CD14-positive monocyte (primary cell): ENCODE data around the gene NAB1. TPM values are rescaled to one million over a fixed set of nuclear protein-coding genes. Genes with fewer than 3 reads are reported as not detected.

Source experiments
- DNase-seq, 3 donors: peaks; one replicate each; pipeline ENCODE4 v3.0.0-alpha.2; 2011 to 2022
- H2AFZ ChIP-seq: 2 replicates; pipeline ENCODE4 v1.6.0; 2012; ENCODE audit warnings: mild to moderate bottlenecking, low read depth, low read length, inconsistent platforms; ENCODE audit not compliant: insufficient read depth, poor library complexity, severe bottlenecking
- H3K27ac ChIP-seq, 2 donors: 1 replicate in 1 of 2; 2 replicates in 1 of 2; pipeline ENCODE4 v1.5.1; 2012 to 2013; ENCODE audit warnings: low read length in 2 of 2, control low read depth in 1 of 2, inconsistent platforms in 1 of 2, low read depth in 1 of 2, mild to moderate bottlenecking in 1 of 2
- H3K27me3 ChIP-seq, 2 donors: one replicate each; pipeline versions ENCODE4 v1.6.0 to v1.6.1; 2011 to 2013; ENCODE audit warnings: low read length in 2 of 2; ENCODE audit not compliant: control insufficient read depth in 2 of 2, insufficient read depth in 2 of 2
- H3K36me3 ChIP-seq, 2 donors: replicated peaks in 1 of 2; 1 replicate in 1 of 2; 2 replicates in 1 of 2; pipeline versions ENCODE4 v1.5.1 to v1.6.1; 2012 to 2013; ENCODE audit warnings: low read length in 2 of 2, control low read depth in 1 of 2, inconsistent platforms in 1 of 2, mild to moderate bottlenecking in 1 of 2; ENCODE audit not compliant: insufficient read depth in 2 of 2, control insufficient read depth in 1 of 2
- H3K4me1 ChIP-seq, 2 donors: 1 replicate in 1 of 2; 2 replicates in 1 of 2; pipeline versions ENCODE4 v1.5.1 to v1.6.1; 2012 to 2013; ENCODE audit warnings: low read length in 2 of 2, control low read depth in 1 of 2, inconsistent platforms in 1 of 2, mild to moderate bottlenecking in 1 of 2, moderate library complexity in 1 of 2; ENCODE audit not compliant: insufficient read depth in 2 of 2, control insufficient read depth in 1 of 2
- H3K4me2 ChIP-seq: replicated peaks from 2 replicates; pipeline ENCODE3; 2012; ENCODE audit warnings: low read length, moderate library complexity, mild to moderate bottlenecking; ENCODE audit not compliant: poor library complexity, severe bottlenecking; ENCODE audit errors: extremely low read depth
- H3K4me3 ChIP-seq, 3 experiments: fragments of 200-600 bp in 1 of 3; sonication (generic) in 1 of 3; replicated peaks in 1 of 3; 1 replicate in 2 of 3; 2 replicates in 1 of 3; pipeline ENCODE4 v1.5.1; 2011 to 2013; ENCODE audit warnings: low read length in 3 of 3, mild to moderate bottlenecking in 3 of 3, control low read depth in 2 of 3, low read depth in 2 of 3, inconsistent platforms in 1 of 3, moderate library complexity in 1 of 3
- H3K79me2 ChIP-seq: 2 replicates; pipeline ENCODE4 v1.6.0; 2012; ENCODE audit warnings: mild to moderate bottlenecking, control low read depth, inconsistent platforms, low read length, moderate library complexity; ENCODE audit not compliant: insufficient read depth
- H3K9ac ChIP-seq: 2 replicates; pipeline ENCODE4 v1.6.0; 2017; ENCODE audit warnings: low read length, mild to moderate bottlenecking; ENCODE audit not compliant: insufficient read depth, poor library complexity, severe bottlenecking
- H3K9me3 ChIP-seq, 2 donors: replicated peaks in 1 of 2; 1 replicate in 1 of 2; 2 replicates in 1 of 2; pipeline versions ENCODE4 v1.5.1 to v1.6.1; 2012 to 2013; ENCODE audit warnings: low read length in 2 of 2, control low read depth in 1 of 2; ENCODE audit not compliant: control insufficient read depth in 1 of 2, insufficient read depth in 1 of 2
- H4K20me1 ChIP-seq: 2 replicates; pipeline ENCODE4 v1.6.0; 2012; ENCODE audit warnings: mild to moderate bottlenecking, low read length, control low read depth, moderate library complexity; ENCODE audit not compliant: insufficient read depth
- H3K27ac Mint-ChIP-seq, 7 donors: one replicate each; pipeline ENCODE4 v1.8.0; 2020; ENCODE audit warnings: mild to moderate bottlenecking in 7 of 7, mixed read lengths in 7 of 7, moderate library complexity in 6 of 7, inconsistent platforms in 2 of 7
- H3K27me3 Mint-ChIP-seq, 3 donors: one replicate each; pipeline ENCODE4 v1.8.0; 2021 to 2022; ENCODE audit warnings: low read depth in 3 of 3, mild to moderate bottlenecking in 3 of 3, mixed read lengths in 3 of 3, moderate library complexity in 3 of 3, inconsistent platforms in 1 of 3
- H3K36me3 Mint-ChIP-seq, 2 donors: one replicate each; pipeline ENCODE4 v1.8.0; 2020; ENCODE audit warnings: mixed read lengths in 2 of 2, inconsistent platforms in 1 of 2, mild to moderate bottlenecking in 1 of 2
- H3K4me1 Mint-ChIP-seq: one replicate; pipeline ENCODE4 v1.8.0; 2020; ENCODE audit warnings: mild to moderate bottlenecking, mixed read lengths
- H3K4me3 Mint-ChIP-seq, 2 donors: one replicate each; pipeline ENCODE4 v1.8.0; 2020; ENCODE audit warnings: mild to moderate bottlenecking in 2 of 2, mixed read lengths in 2 of 2, moderate library complexity in 1 of 2
- H3K9me3 Mint-ChIP-seq, 7 donors: one replicate each; pipeline ENCODE4 v1.8.0; 2020 to 2022; ENCODE audit warnings: mixed read lengths in 7 of 7, mild to moderate bottlenecking in 6 of 7, moderate library complexity in 6 of 7, inconsistent platforms in 2 of 7
- CTCF ChIP-seq: fragments of 200-600 bp; IDR thresholded peaks from one replicate; pipeline ENCODE4 v1.8.0; 2022; ENCODE audit warnings: antibody characterized with exemption, mild to moderate bottlenecking
- WGBS: methylation state at CpG from one replicate; pipeline ENCODE4 v1.1.5; 2013; ENCODE audit warnings: missing lambda C conversion rate; ENCODE audit not compliant: insufficient coverage; 5-methylcytosine and 5-hydroxymethylcytosine counted together
- intact Hi-C, 2 donors: fragments of 100-400 bp; cut with micrococcal nuclease; formaldehyde crosslinking; loops; one replicate each; pipeline versions ENCODE4 v1.15.0 to v1.15.1; 2023
- polyA plus RNA-seq, 3 donors: library from polyadenylated mRNA; depleted of rRNA in 1 of 3; unstranded in 2 of 3; stranded (reverse) in 1 of 3; fragments of 300-500 nt in 2 of 3; fragments of >200 nt in 1 of 3; fragmentation: Illumina TruSeq in 2 of 3; gene quantifications; 1 replicate in 2 of 3; 2 replicates in 1 of 3; pipeline ENCODE4 v1.2.3, GENCODE V29; 2012 to 2021

NAB1 gene
- polyA plus RNA-seq, 3 donors: 2.9 to 15.5 (median 3.1) TPM

GRCh38 chr2:190697421-190697820 lies 48.5 kb downstream of the NAB1 start:
- no peak overlapping the region for H3K27ac Mint-ChIP-seq
- DNase-seq: no peak
- no peaks in the 10 kb centered on the region for H3K79me2 ChIP-seq
- no peak overlapping the region for H3K4me2 ChIP-seq
- H3K4me3 ChIP-seq: no peak overlapping the region
- H3K4me1 ChIP-seq: no peaks in the 10 kb centered on the region
- no peaks in the 10 kb centered on the region for H3K9me3 ChIP-seq
- no peaks in the 10 kb centered on the region for H4K20me1 ChIP-seq
- H3K9me3 Mint-ChIP-seq: peaks cover 0 to 3% (median 0%) of the 10 kb centered on the region in 7 donors
- H2AFZ ChIP-seq: no peak overlapping the region
- H3K27me3 ChIP-seq: no peaks in the 10 kb centered on the region
- intact Hi-C loops: no loop called here
- no peak overlapping the region for H3K4me3 Mint-ChIP-seq
- no peak overlapping the region for H3K9ac ChIP-seq
- H3K27me3 Mint-ChIP-seq: peaks cover 0 to 2% (median 0%) of the 10 kb centered on the region in 3 donors
- 75% methylated on average over 1 of the region's 4 CpGs for WGBS
- no peak overlapping the region for H3K27ac ChIP-seq
- H3K4me1 Mint-ChIP-seq: no peaks in the 10 kb centered on the region
- H3K36me3 ChIP-seq: peaks cover 0 to 13% of the 10 kb centered on the region in 2 donors
- TF ChIP-seq CTCF: no peak
- H3K36me3 Mint-ChIP-seq: peaks cover 7 to 11% of the 10 kb centered on the region in 2 donors

- Mint-ChIP-seq H3K4me3 (no peak overlapping the region), H3K36me3 (no peaks in the 10 kb centered on the region), H3K27me3 (peaks cover 0 to 2% (median 0%) of the 10 kb centered on the region in 3 donors), H3K27ac (no peak overlapping the region), H3K4me1 (no peaks in the 10 kb centered on the region), H3K9me3 (peaks cover 0 to 3% (median 0%) of the 10 kb centered on the region in 7 donors)
- Histone ChIP-seq H3K9me3 (no peaks in the 10 kb centered on the region), H3K4me2 (no peak overlapping the region), H3K9ac (no peak overlapping the region), H3K4me1 (no peaks in the 10 kb centered on the region), H3K4me3 (no peak overlapping the region), H3K27me3 (no peaks in the 10 kb centered on the region), H4K20me1 (no peaks in the 10 kb centered on the region), H3K79me2 (no peaks in the 10 kb centered on the region), H3K27ac (no peak overlapping the region), H2AFZ (no peak overlapping the region), H3K36me3 (no peaks in the 10 kb centered on the region)
- intact Hi-C loops: no loop called here
- no peak for DNase-seq
- no peak for TF ChIP-seq CTCF
- 96% methylated on average over 3 of the region's 5 CpGs for WGBS
Measured at GRCh38 chr2:190698895-190699294, 50.0 kb downstream of the NAB1 start.
